Activated T-cell treated with anti-CD3 and anti-CD28 coated beads for 4 hours (primary cell): ENCODE measurements around the gene GLCCI1.

Source experiments
- DNase-seq: peaks from one replicate; pipeline ENCODE4 v3.0.0-alpha.2; 2020

GLCCI1 gene

GRCh38 chr7:8134089-8134733 is 165.6 kb downstream of the GLCCI1 start:
- DNase-seq, result no peak

GRCh38 chr7:8135417-8135816 is 166.8 kb downstream of the GLCCI1 start:
- no peak for DNase-seq

- no peak for DNase-seq
These were observed 167.6 kb downstream of the GLCCI1 start for GRCh38 chr7:8136051-8136730.
